MCF 10A (cell line): ENCODE measurements around the gene ZNF488. TPM values are rescaled to one million over a fixed set of nuclear protein-coding genes. Genes with fewer than 3 reads are reported as not detected.

ENCODE experiments used
- BruUV-seq: library from RNA; stranded (reverse); fragments of 400-500 nt; replicated peaks from 2 replicates; lab custom pipeline; 2021; lab: Mats Ljungman, UMichigan
- CTCF ChIA-PET: fragments of 300-600 bp; sonication (Branson Sonifier 250); formaldehyde crosslinking; extraction: SDS; loops from one replicate; lab custom pipeline; 2021; ENCODE audit warnings: antibody characterized with exemption, inconsistent platforms; lab: Yijun Ruan, JAX
- POLR2A ChIA-PET: fragments of 300-600, 350-650 bp; sonication (Branson Sonifier 250); formaldehyde crosslinking; extraction: SDS; loops from one replicate; lab custom pipeline; 2020; ENCODE audit warnings: antibody characterized with exemption, inconsistent platforms; lab: Yijun Ruan, JAX
- DNase-seq: peaks from one replicate; pipeline ENCODE4 v3.0.0-alpha.2; 2018; ENCODE audit not compliant: unreplicated experiment
- H3K27ac Mint-ChIP-seq: one replicate; pipeline ENCODE4 v1.8.0; 2022; ENCODE audit warnings: mild to moderate bottlenecking, low read depth, mixed read lengths; ENCODE audit not compliant: unreplicated experiment
- H3K27me3 Mint-ChIP-seq: one replicate; pipeline ENCODE4 v1.8.0; 2022; ENCODE audit warnings: mixed read lengths; ENCODE audit not compliant: insufficient read depth, unreplicated experiment
- H3K36me3 Mint-ChIP-seq: one replicate; pipeline ENCODE4 v1.8.0; 2022; ENCODE audit warnings: mild to moderate bottlenecking, moderate library complexity, mixed read lengths; ENCODE audit not compliant: insufficient read depth, unreplicated experiment
- H3K4me1 Mint-ChIP-seq: one replicate; pipeline ENCODE4 v1.8.0; 2022; ENCODE audit warnings: mixed read lengths; ENCODE audit not compliant: insufficient read depth, unreplicated experiment
- H3K4me3 Mint-ChIP-seq: one replicate; pipeline ENCODE4 v1.8.0; 2022; ENCODE audit warnings: mild to moderate bottlenecking, moderate library complexity, mixed read lengths; ENCODE audit not compliant: unreplicated experiment
- H3K9me3 Mint-ChIP-seq: one replicate; pipeline ENCODE4 v1.8.0; 2022; ENCODE audit warnings: mixed read lengths; ENCODE audit not compliant: unreplicated experiment
- CTCF ChIP-seq: fragments of 200-600 bp; IDR thresholded peaks from one replicate; pipeline ENCODE4 v1.8.0; 2022; ENCODE audit warnings: antibody characterized with exemption, mild to moderate bottlenecking; ENCODE audit not compliant: unreplicated experiment
- intact Hi-C: fragments of 100-400 bp; cut with micrococcal nuclease; formaldehyde crosslinking; loops from 2 replicates; pipeline ENCODE4 v1.14.1; 2022
- total RNA-seq: library from RNA; stranded (reverse); gene quantifications from 2 replicates; pipeline ENCODE4 v1.2.3, GENCODE V29; 2022

The ZNF488 gene
- total RNA-seq, 1 experiment from 2014 or later, result 0.12 TPM

GRCh38 chr10:47368431-47369180 lies 15.5 kb downstream of the ZNF488 start:
- H3K27me3 Mint-ChIP-seq, result no peaks in the 10 kb centered on the region
- intact Hi-C loops, result no loop called here
- H3K4me1 Mint-ChIP-seq, result no peaks in the 10 kb centered on the region
- H3K36me3 Mint-ChIP-seq, result no peaks in the 10 kb centered on the region
- no TSS peak for BruUV-seq
- no peaks in the 10 kb centered on the region for H3K9me3 Mint-ChIP-seq
- ChIA-PET CTCF (interaction anchor here (0.8 kb wide), 1 partner anchor 13 kb away, joined by 5 read pairs; no protein-coding TSS in a partner anchor), POLR2A (interaction anchor here (0.6 to 1.3 kb wide), 2 partner anchors 9 to 204 kb away, joined by 3 to 6 read pairs; no protein-coding TSS in a partner anchor)
- TF ChIP-seq CTCF, result no peak
- no peak overlapping the region for H3K27ac Mint-ChIP-seq
- H3K4me3 Mint-ChIP-seq, result no peak overlapping the region
- no peak for DNase-seq

DNA sequence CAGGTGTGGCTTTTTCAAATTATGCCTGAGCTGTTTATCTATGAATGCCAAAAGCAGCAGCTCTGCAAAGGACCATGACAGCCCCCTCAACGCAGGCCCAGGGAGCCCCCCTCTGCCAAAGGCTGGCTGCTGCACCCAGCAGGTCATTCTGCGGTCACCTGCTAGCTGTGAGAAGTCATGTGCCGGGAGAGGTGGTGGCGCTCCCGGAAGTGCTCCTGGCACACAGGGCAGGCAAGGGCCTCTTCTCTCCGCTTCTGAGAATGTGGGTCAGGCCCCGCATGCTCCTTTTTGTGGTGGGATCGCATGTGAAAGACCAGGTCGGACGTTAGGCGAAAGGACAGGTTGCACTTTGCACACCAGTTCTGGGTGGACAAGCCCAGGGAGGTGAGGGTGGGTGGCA lies 16.4 kb downstream of the ZNF488 start:
- no peak for TF ChIP-seq CTCF
- Mint-ChIP-seq H3K27ac (no peak overlapping the region), H3K27me3 (no peaks in the 10 kb centered on the region), H3K4me3 (no peak overlapping the region), H3K9me3 (no peaks in the 10 kb centered on the region), H3K4me1 (no peaks in the 10 kb centered on the region), H3K36me3 (no peaks in the 10 kb centered on the region)
- no TSS peak for BruUV-seq
- intact Hi-C loops, result no loop called here
- CTCF ChIA-PET, result interaction anchor here (0.5 kb wide), 1 partner anchor 73 kb away, joined by 3 read pairs; no protein-coding TSS in a partner anchor
- DNase-seq, result no peak
- POLR2A ChIA-PET, result interaction anchor here (1.3 kb wide), 1 partner anchor 10 kb away, joined by 6 read pairs; no protein-coding TSS in a partner anchor

GRCh38 chr10:47366731-47367460 lies 17.2 kb downstream of the ZNF488 start:
- TF ChIP-seq CTCF, result no peak
- DNase-seq, result no peak
- no peaks in the 10 kb centered on the region for H3K4me1 Mint-ChIP-seq
- no peaks in the 10 kb centered on the region for H3K9me3 Mint-ChIP-seq
- no peak overlapping the region for H3K4me3 Mint-ChIP-seq
- intact Hi-C loops, result no loop called here
- H3K27me3 Mint-ChIP-seq, result no peaks in the 10 kb centered on the region
- H3K27ac Mint-ChIP-seq, result no peak overlapping the region
- no peaks in the 10 kb centered on the region for H3K36me3 Mint-ChIP-seq
- no TSS peak for BruUV-seq
- POLR2A ChIA-PET, result no interaction called here
- CTCF ChIA-PET, result no interaction called here

GRCh38 chr10:47366181-47366631 lies 17.9 kb downstream of the ZNF488 start:
- no peaks in the 10 kb centered on the region for H3K36me3 Mint-ChIP-seq
- no peaks in the 10 kb centered on the region for H3K4me1 Mint-ChIP-seq
- H3K27me3 Mint-ChIP-seq, result no peaks in the 10 kb centered on the region
- no peak overlapping the region for H3K4me3 Mint-ChIP-seq
- no TSS peak for BruUV-seq
- TF ChIP-seq CTCF, result no peak
- intact Hi-C loops, result no loop called here
- no peak for DNase-seq
- H3K27ac Mint-ChIP-seq, result no peak overlapping the region
- ChIA-PET CTCF (interaction anchor here (0.7 to 1.9 kb wide), 2 partner anchors 12 to 342 kb away, joined by 3 to 7 read pairs; no protein-coding TSS in a partner anchor), POLR2A (interaction anchor here (0.6 kb wide), 1 partner anchor 16 kb away, joined by 3 read pairs; no protein-coding TSS in a partner anchor)
- no peaks in the 10 kb centered on the region for H3K9me3 Mint-ChIP-seq
